IMR-90 (cell line): ENCODE measurements around the gene NACC1. TPM values are rescaled to one million over a fixed set of nuclear protein-coding genes. Genes with fewer than 3 reads are reported as not detected.

Experiments
- ATAC-seq: fragments of 200-7000 bp; cut with Tn5 transposase; 2 replicates; pipeline ENCODE4 v1.9.1; 2020; ENCODE audit warnings: low read depth, mild to moderate bottlenecking, moderate library complexity
- BruUV-seq: library from RNA; stranded (reverse); fragments of 400-500 nt; replicated peaks from 2 replicates; lab custom pipeline; 2021; lab: Mats Ljungman, UMichigan
- CTCF ChIA-PET: fragments of 300-600 bp; formaldehyde crosslinking; extraction: SDS; loops from one replicate; lab custom pipeline; 2021; ENCODE audit warnings: antibody characterized with exemption; lab: Yijun Ruan, JAX
- POLR2A ChIA-PET: fragments of 300-600 bp; sonication (Branson Sonifier 250); formaldehyde crosslinking; loops from one replicate; lab custom pipeline; 2022; ENCODE audit warnings: antibody characterized with exemption; ENCODE audit not compliant: unreplicated experiment; lab: Charles Lee
- DNase-seq: peaks from one replicate; pipeline ENCODE4 v3.0.0; 2013
- H2AFZ ChIP-seq: replicated peaks from 2 replicates; pipeline ENCODE3; 2013; ENCODE audit warnings: low read length, mild to moderate bottlenecking; ENCODE audit not compliant: poor library complexity
- H2AK5ac ChIP-seq: 2 replicates; pipeline ENCODE4 v1.6.1; 2013; ENCODE audit warnings: low read depth, low read length, inconsistent platforms
- H2AK9ac ChIP-seq: replicated peaks from 2 replicates; pipeline ENCODE3; 2013; ENCODE audit warnings: mild to moderate bottlenecking, low read depth, low read length, moderate library complexity; ENCODE audit not compliant: poor library complexity
- H2BK120ac ChIP-seq: 2 replicates; pipeline ENCODE4 v1.6.1; 2013; ENCODE audit warnings: low read depth, low read length, inconsistent platforms
- H2BK15ac ChIP-seq: 3 replicates; pipeline ENCODE4 v1.6.1; 2013; ENCODE audit warnings: low read depth, low read length, inconsistent platforms
- H2BK20ac ChIP-seq: 2 replicates; pipeline ENCODE4 v1.6.1; 2013; ENCODE audit warnings: low read depth, mild to moderate bottlenecking, inconsistent platforms, low read length, moderate library complexity
- H2BK5ac ChIP-seq: 2 replicates; pipeline ENCODE4 v1.6.1; 2013; ENCODE audit warnings: mild to moderate bottlenecking, low read depth, low read length, inconsistent platforms; ENCODE audit not compliant: poor library complexity, severe bottlenecking
- H3K14ac ChIP-seq: replicated peaks from 2 replicates; pipeline ENCODE4 v1.6.1; 2013; ENCODE audit warnings: low read depth, low read length, inconsistent platforms
- H3K18ac ChIP-seq: 2 replicates; pipeline ENCODE4 v1.6.1; 2013; ENCODE audit warnings: low read depth, low read length, control low read depth
- H3K23ac ChIP-seq: 2 replicates; pipeline ENCODE4 v1.6.1; 2013; ENCODE audit warnings: low read depth, low read length, inconsistent platforms
- H3K27ac ChIP-seq: 2 replicates; pipeline ENCODE4 v1.5.1; 2013; ENCODE audit warnings: mild to moderate bottlenecking, control low read depth, low read length; ENCODE audit not compliant: insufficient read depth
- H3K27me3 ChIP-seq: 2 replicates; pipeline ENCODE4 v1.6.1; 2013; ENCODE audit warnings: low read length; ENCODE audit not compliant: control insufficient read depth, insufficient read depth
- H3K36me3 ChIP-seq: 2 replicates; pipeline ENCODE4 v1.6.1; 2013; ENCODE audit warnings: low read length, mixed read lengths; ENCODE audit not compliant: control insufficient read depth, insufficient read depth
- H3K4ac ChIP-seq: 2 replicates; pipeline ENCODE4 v1.6.1; 2013; ENCODE audit warnings: low read depth, low read length, inconsistent platforms
- H3K4me1 ChIP-seq: 2 replicates; pipeline ENCODE4 v1.6.1; 2013; ENCODE audit warnings: low read length, mixed read lengths; ENCODE audit not compliant: control insufficient read depth, insufficient read depth
- H3K4me2 ChIP-seq: 2 replicates; pipeline ENCODE4 v1.6.1; 2013; ENCODE audit warnings: low read depth, mild to moderate bottlenecking, control low read depth, low read length, moderate library complexity
- H3K4me3 ChIP-seq: 2 replicates; pipeline ENCODE4 v1.5.1; 2013; ENCODE audit warnings: low read depth, mild to moderate bottlenecking, control low read depth, low read length, moderate library complexity; ENCODE audit not compliant: insufficient read depth
- H3K56ac ChIP-seq: 2 replicates; pipeline ENCODE4 v1.6.1; 2013; ENCODE audit warnings: low read length, inconsistent platforms; ENCODE audit not compliant: insufficient read depth; ENCODE audit errors: extremely low read depth
- H3K79me1 ChIP-seq, 2 experiments: 2 replicates each; pipeline ENCODE4 v1.6.1; 2013; ENCODE audit warnings: low read length in 2 of 2, inconsistent platforms in 1 of 2, low read depth in 1 of 2
- H3K9ac ChIP-seq: 2 replicates; pipeline ENCODE4 v1.6.1; 2013; ENCODE audit warnings: low read depth, low read length, control low read depth
- H3K9me1 ChIP-seq: 2 replicates; pipeline ENCODE4 v1.6.1; 2013; ENCODE audit warnings: low read length, inconsistent platforms; ENCODE audit not compliant: insufficient read depth
- H3K9me3 ChIP-seq: 2 replicates; pipeline ENCODE4 v1.6.1; 2013; ENCODE audit warnings: low read length; ENCODE audit not compliant: control insufficient read depth, insufficient read depth
- H4K20me1 ChIP-seq: 2 replicates; pipeline ENCODE4 v1.6.1; 2013; ENCODE audit warnings: low read length, inconsistent platforms; ENCODE audit not compliant: insufficient read depth
- H4K5ac ChIP-seq: 2 replicates; pipeline ENCODE4 v1.6.1; 2013; ENCODE audit warnings: mild to moderate bottlenecking, low read depth, low read length, control low read depth
- H4K8ac ChIP-seq, 2 experiments: 2 replicates each; pipeline ENCODE4 v1.6.1; 2013; ENCODE audit warnings: low read depth in 2 of 2, low read length in 2 of 2, control low read depth in 1 of 2, inconsistent platforms in 1 of 2
- H4K91ac ChIP-seq: 2 replicates; pipeline ENCODE4 v1.6.1; 2013; ENCODE audit warnings: low read depth, low read length, inconsistent platforms; ENCODE audit not compliant: insufficient read depth
- CEBPB ChIP-seq: IDR thresholded peaks from 2 replicates; pipeline ENCODE4 v1.6.1; 2012; ENCODE audit warnings: low read depth, low read length, improper control_type of control experiment
- ELK1 ChIP-seq: fragments of 150-350 bp; IDR thresholded peaks from 2 replicates; pipeline ENCODE4 v1.6.1; 2016; ENCODE audit warnings: low read depth, mild to moderate bottlenecking, low read length, moderate library complexity, borderline replicate concordance
- RAD21 ChIP-seq: IDR thresholded peaks from 2 replicates; pipeline ENCODE4 v1.6.1; 2012; ENCODE audit warnings: low read length, improper control_type of control experiment
- RCOR1 ChIP-seq: IDR thresholded peaks from 2 replicates; pipeline ENCODE4 v1.6.1; 2012; ENCODE audit warnings: mild to moderate bottlenecking, low read length, improper control_type of control experiment; ENCODE audit not compliant: insufficient replicate concordance
- RFX5 ChIP-seq: IDR thresholded peaks from 2 replicates; pipeline ENCODE4 v1.8.0; 2012; ENCODE audit warnings: low read depth, mild to moderate bottlenecking, low read length, moderate library complexity
- USF2 ChIP-seq: fragments of 150-350 bp; IDR thresholded peaks from 2 replicates; pipeline ENCODE4 v1.6.1; 2017; ENCODE audit warnings: mild to moderate bottlenecking, antibody characterized with exemption, low read length, low read depth
- WGBS, 2 experiments: methylation state at CpG; one replicate each; pipeline versions ENCODE4 v1.1.5 to v1.1.7; 2013; ENCODE audit warnings: missing lambda C conversion rate in 2 of 2; ENCODE audit not compliant: insufficient read length in 1 of 2; ENCODE audit errors: extremely low coverage in 2 of 2; 5-methylcytosine and 5-hydroxymethylcytosine counted together
- dilution Hi-C: fragments of 300-500 bp; cut with HindIII; formaldehyde crosslinking; loops from one replicate; pipeline ENCODE4 v1.14.3; 2018; ENCODE audit warnings: low sequenced_read_pairs; ENCODE audit not compliant: unreplicated experiment
- in situ Hi-C: fragments of 300-500 bp; cut with MboI; formaldehyde crosslinking; loops from 3 replicates; pipeline ENCODE4 v1.14.3; 2019; ENCODE audit warnings: low sequenced_read_pairs, inconsistent platforms, mixed read lengths
- intact Hi-C: fragments of 100-400 bp; cut with micrococcal nuclease; formaldehyde crosslinking; loops from 2 replicates; pipeline ENCODE4 v1.10.0; 2022
- polyA plus RNA-seq, 3 experiments: library from polyadenylated mRNA; depleted of rRNA; stranded (reverse); fragments of >200 nt; gene quantifications; 2 replicates each; pipeline ENCODE4 v1.2.3, GENCODE V29; 2012; ENCODE audit warnings: low replicate concordance in 1 of 3
- total RNA-seq: library from RNA; depleted of rRNA; stranded (reverse); fragments of >200 nt; gene quantifications from 2 replicates; pipeline ENCODE4 v1.2.3, GENCODE V29; 2012
- TF ChIP-seq, protein P1 (sequence below): conservative IDR thresholded peaks from 2 replicates; pipeline ENCODE4 v1.5.1; 2012; ENCODE audit warnings: mild to moderate bottlenecking, low read depth, low read length, improper control_type of control experiment

Gene NACC1
- total and polyA plus RNA-seq, 2 of the 4 experiments (the other 2 are of a cell fraction): 42.5 to 181 TPM

GRCh38 chr19:13095934-13096927 lies 21.8 kb upstream of the NACC1 start (continued):
- TF ChIP-seq, protein P1, sequence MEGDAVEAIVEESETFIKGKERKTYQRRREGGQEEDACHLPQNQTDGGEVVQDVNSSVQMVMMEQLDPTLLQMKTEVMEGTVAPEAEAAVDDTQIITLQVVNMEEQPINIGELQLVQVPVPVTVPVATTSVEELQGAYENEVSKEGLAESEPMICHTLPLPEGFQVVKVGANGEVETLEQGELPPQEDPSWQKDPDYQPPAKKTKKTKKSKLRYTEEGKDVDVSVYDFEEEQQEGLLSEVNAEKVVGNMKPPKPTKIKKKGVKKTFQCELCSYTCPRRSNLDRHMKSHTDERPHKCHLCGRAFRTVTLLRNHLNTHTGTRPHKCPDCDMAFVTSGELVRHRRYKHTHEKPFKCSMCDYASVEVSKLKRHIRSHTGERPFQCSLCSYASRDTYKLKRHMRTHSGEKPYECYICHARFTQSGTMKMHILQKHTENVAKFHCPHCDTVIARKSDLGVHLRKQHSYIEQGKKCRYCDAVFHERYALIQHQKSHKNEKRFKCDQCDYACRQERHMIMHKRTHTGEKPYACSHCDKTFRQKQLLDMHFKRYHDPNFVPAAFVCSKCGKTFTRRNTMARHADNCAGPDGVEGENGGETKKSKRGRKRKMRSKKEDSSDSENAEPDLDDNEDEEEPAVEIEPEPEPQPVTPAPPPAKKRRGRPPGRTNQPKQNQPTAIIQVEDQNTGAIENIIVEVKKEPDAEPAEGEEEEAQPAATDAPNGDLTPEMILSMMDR: no peak

DNA sequence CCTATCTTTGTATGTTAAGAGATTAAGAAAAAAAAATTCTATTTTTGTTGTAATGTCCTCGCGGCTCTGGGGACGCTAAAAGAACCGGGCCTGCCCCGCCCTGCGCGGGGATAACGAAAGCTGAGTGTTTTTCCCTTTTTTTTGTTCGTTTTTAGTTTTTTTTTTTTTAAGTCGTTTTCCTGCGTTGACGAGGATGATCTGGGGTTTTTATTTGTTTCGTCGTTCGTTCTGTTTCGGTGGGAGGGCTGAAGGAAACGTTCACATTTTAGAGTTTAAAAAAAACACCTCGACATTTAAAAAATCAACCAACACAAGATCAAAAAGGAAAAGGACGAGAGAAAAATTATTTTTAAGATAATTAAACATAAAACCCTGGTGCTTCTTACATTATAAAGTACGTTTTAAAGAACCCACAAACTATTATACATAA lies 21.0 kb upstream of the NACC1 start:
- no peak overlapping the region for H2AFZ ChIP-seq
- POLR2A ChIA-PET: no interaction called here
- H3K36me3 ChIP-seq: peaks cover 6% of the 10 kb centered on the region; the same call in 1 of the 2 replicates
- TF ChIP-seq CEBPB (no peak), RCOR1 (no peak), RAD21 (no peak), USF2 (no peak), RFX5 (no peak), ELK1 (no peak)
- TF ChIP-seq, protein P1: no peak

More for the DNA sequence above, 21.0 kb upstream of the NACC1 start:
- Histone ChIP-seq H3K9me3 (no peaks in the 10 kb centered on the region), H2BK120ac (no peak overlapping the region), H2BK5ac (no peak overlapping the region), H2BK20ac (no peak overlapping the region), H4K91ac (no peak overlapping the region), H3K23ac (no peak overlapping the region), H4K20me1 (peaks cover 15% of the 10 kb centered on the region), H3K9ac (no peak overlapping the region), H3K4me2 (no peak overlapping the region), H3K18ac (no peak overlapping the region), H3K27me3 (no peaks in the 10 kb centered on the region), H2BK15ac (no peak overlapping the region), H4K5ac (no peak overlapping the region), H3K9me1 (0 out of 2 replicates have a peak, but pooled peaks cover 4% of the 10 kb centered on the region), H3K4me3 (no peak overlapping the region), H2AK9ac (no peak overlapping the region), H3K4ac (no peak overlapping the region), H3K4me1 (peaks cover 2% of the 10 kb centered on the region; the same call in 1 of the 2 replicates), H3K79me1 (peaks cover 0 to 13% of the 10 kb centered on the region in 2 experiments; a peak in 1 of 4 replicates), H3K56ac (no peak overlapping the region), H3K27ac (no peak overlapping the region), H4K8ac (no peak overlapping the region), H3K14ac (no peak overlapping the region), H2AK5ac (no peak overlapping the region)
- intact Hi-C loops (no loop called here), dilution Hi-C loops (no loop called here), in situ Hi-C loops (no loop called here)
- ATAC-seq (no peak), DNase-seq (no peak)
- BruUV-seq: TSS peak; percentile 83
- CTCF ChIA-PET: no interaction called here
- WGBS, 2 experiments: no CpG with 5 or more reads among the region's 20 CpGs
